AG09319 (cell line): ENCODE measurements around the gene DEPDC4.

Experiments
- DNase-seq: peaks from one replicate; pipeline ENCODE4 v3.0.0-alpha.2; 2010; ENCODE audit warnings: low read depth; ENCODE audit errors: extremely low read depth
- TF ChIP-seq, protein P1 (sequence below): IDR thresholded peaks from 2 replicates; pipeline ENCODE4 v1.5.1; 2011; ENCODE audit warnings: low read depth, mild to moderate bottlenecking, inconsistent platforms, low read length, moderate library complexity

Gene DEPDC4

DNA sequence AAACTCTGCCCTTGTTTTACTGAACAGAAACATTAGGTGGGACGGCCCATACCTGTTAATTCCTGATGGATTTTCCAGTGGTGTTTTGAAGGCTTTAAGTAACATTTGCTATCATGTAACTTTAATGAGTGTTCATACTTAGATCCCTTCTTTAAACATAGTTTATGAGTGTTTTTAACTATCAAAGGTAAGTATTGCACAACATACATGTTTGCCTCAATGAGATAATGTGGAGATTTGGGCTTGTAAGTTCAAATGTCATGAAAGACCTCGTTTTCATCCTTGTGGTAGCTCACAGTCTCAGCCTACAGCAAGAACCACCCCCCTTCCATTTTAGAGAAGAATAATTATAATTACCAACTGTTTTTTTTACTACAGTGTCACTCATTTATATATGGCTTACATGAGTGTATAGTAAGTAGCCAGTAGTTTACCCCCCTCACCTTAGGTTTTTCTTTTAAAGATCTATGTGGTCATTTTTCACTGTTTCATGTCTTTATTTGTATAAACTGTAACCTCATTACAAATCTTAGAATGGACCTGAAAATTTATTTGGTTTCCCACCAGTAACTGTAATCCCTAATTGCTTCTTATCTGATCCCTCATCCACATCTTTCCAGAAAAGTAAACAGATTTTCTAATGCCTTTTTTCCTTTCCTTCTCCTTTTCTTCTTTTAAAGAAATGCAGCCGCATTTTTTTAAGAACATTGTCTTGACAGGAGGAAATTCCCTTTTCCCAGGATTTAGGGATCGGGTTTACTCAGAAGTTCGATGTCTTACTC is 47.4 kb downstream of the DEPDC4 start:
- TF ChIP-seq, protein P1, sequence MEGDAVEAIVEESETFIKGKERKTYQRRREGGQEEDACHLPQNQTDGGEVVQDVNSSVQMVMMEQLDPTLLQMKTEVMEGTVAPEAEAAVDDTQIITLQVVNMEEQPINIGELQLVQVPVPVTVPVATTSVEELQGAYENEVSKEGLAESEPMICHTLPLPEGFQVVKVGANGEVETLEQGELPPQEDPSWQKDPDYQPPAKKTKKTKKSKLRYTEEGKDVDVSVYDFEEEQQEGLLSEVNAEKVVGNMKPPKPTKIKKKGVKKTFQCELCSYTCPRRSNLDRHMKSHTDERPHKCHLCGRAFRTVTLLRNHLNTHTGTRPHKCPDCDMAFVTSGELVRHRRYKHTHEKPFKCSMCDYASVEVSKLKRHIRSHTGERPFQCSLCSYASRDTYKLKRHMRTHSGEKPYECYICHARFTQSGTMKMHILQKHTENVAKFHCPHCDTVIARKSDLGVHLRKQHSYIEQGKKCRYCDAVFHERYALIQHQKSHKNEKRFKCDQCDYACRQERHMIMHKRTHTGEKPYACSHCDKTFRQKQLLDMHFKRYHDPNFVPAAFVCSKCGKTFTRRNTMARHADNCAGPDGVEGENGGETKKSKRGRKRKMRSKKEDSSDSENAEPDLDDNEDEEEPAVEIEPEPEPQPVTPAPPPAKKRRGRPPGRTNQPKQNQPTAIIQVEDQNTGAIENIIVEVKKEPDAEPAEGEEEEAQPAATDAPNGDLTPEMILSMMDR, result no peak
- DNase-seq, result no peak

DNA sequence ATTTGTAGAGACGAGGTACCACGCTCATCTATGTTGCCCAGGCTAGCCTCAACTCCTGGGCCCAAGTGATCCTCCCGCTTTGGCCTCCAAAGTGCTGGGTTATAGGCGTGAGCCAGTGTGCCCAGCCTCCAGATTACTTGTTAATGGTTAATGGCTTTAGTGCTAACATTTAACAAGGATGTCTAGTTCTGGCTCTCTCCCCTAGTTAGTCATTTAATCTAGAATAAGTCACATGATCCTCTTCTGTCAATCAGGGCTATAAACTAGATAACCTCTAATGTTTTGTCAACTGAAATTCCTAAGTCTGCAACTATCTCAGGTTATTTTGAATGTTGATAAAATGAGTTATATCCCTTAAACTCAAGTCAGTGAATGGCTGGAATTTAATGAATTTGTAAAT is 50.5 kb downstream of the DEPDC4 start:
- TF ChIP-seq, protein P1, result no peak

DNA sequence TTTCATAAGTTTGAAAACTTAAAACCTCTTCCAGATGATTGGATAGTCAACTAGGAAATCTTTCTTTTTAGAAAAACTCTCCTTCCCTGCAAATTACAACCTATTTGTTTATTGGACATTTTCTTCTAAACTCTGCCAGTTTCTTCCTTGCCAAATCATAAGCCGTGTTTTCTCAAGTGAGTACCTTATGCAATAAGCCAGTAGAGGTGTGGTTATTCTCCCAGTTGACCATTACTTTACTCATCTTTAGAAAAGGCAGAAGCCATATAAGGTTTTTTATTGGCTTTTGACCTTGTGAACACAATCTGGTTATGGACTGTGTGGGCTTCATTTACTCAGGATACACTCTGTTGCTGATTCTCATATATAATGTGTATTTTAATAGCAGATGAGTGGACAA is 51.7 kb downstream of the DEPDC4 start:
- TF ChIP-seq, protein P1, result no peak
- no peak for DNase-seq

More for the DNA sequence above, 50.5 kb downstream of the DEPDC4 start:
- no peak for DNase-seq

DNA sequence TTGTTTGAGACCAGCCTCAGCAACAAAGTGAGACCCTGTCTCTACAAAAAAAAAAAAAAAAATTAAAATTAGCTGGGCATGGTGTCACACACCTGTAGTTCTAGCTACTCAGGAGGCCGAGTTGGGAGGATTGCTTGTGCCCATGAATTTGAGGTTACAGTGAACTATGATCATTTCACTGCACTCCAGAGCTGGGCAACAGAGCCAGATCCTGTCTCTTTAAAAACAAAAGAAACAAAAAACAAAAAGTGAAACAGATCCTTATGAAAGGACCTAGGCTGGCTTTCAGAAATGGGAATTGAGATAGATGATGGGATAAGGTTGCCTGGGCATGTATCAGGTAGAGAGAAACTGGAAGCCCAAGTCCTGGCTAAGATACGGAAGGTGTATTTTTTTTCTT is 52.4 kb downstream of the DEPDC4 start:
- no peak for DNase-seq
- TF ChIP-seq, protein P1, result no peak

DNA sequence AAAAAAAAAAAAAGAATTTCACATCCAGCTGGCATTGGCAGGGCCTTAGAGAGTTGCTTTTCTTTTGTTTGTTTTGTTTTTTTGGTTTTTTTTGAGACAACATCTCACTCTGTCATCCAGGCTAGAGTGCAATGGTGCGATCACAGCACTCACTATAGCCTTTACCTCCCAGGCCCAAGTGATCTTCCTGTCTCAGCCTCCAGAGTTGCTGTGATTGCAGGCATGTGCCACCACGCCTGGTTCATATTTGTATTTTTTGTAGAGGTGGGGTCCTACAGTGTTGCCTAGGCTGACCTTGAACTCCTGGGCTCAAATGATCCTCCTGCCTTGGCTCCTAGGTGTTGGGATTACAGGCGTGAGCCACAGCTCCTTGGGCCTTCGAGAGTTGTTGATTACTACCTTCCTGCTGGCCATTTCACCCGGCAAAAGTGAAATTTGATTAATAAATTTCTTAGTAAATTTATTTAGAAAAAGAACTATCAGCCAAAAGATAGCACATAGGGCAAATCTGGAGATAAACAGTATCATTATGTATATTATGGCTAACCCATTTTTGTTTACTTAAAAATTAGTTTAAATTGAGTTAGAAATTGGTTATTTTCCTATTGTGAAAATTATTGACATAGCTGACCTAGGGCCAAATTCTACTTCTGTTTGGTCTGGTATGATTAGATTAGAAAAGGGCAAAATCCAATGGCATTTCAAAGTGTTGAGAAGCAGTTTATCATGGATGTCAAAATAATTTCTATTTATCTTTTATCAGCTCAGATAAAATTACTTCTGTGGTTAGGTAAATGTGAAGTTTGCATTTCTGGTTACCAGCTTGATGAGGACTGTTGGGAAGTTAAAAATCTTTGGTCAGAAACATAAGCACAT is 53.6 kb downstream of the DEPDC4 start:
- DNase-seq, result no peak
- TF ChIP-seq, protein P1, result no peak

DNA sequence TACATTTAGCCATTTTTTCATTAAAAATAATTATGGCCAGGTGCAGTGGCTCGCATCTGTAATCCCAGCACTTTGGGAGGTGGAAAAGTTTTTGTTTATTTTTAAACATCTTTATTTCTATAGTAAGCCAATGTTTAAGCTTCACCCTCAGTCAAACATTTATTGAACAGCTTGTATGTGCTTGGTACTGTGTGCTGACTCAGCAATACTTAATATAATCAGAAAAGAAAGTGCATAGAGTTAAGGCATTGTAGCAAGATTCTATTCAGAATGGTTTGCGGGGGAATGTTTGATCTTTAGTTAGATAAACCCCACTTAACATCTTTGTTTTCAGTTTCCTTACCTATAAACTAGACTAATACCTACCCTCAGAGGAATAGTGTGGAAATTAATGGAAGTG is 55.2 kb downstream of the DEPDC4 start:
- TF ChIP-seq, protein P1, result no peak
- DNase-seq, result no peak

DNA sequence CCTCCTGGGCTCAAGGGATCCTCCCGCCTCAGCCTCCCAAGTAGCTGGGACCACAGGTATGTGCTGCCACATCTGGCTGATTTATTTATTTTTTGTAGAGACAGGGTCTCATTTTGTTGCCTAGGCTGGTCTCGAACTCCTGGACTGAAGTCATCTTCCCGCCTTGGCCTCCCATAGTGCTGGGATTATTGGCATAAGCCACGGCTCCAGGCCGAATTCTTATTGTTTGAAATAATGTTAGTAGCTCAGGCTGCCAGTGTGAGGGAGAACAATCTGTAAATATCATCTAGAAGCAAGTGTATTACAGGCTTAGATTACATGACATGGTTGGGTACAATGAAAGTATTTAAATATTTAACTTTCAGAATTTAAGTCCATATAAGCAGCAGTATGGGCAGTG is 58.0 kb downstream of the DEPDC4 start:
- TF ChIP-seq, protein P1, result no peak
- DNase-seq, result no peak
